Kidney (tissue), 14 donors: Measurements from ENCODE around the gene MYL3. TPM values are rescaled to one million over a fixed set of nuclear protein-coding genes. Genes with fewer than 3 reads are reported as not detected.

Experiments
- DNase-seq, 5 donors: peaks; one replicate each; pipeline ENCODE4 v3.0.0-alpha.2; 2013 to 2020
- FAIRE-seq: peaks from 2 replicates; lab custom pipeline; 2012; peaks lifted over from hg19 to GRCh38; lab: Jason Lieb, UNC
- H3K27ac ChIP-seq, 2 donors: one replicate each; pipeline ENCODE4 v1.7.0; 2013; ENCODE audit warnings: low read depth in 2 of 2, low read length in 2 of 2, inconsistent platforms in 1 of 2
- H3K27me3 ChIP-seq: one replicate; pipeline ENCODE4 v1.7.1; 2013; ENCODE audit warnings: low read length, inconsistent platforms; ENCODE audit not compliant: control insufficient read depth, insufficient read depth
- H3K36me3 ChIP-seq, 3 donors: one replicate each; pipeline versions ENCODE4 v1.7.0 to v1.7.1; 2013; ENCODE audit warnings: low read length in 3 of 3, control low read depth in 1 of 3, inconsistent platforms in 1 of 3; ENCODE audit not compliant: insufficient read depth in 3 of 3, control insufficient read depth in 2 of 3
- H3K4me1 ChIP-seq, 3 donors: one replicate each; pipeline versions ENCODE4 v1.7.0 to v1.7.1; 2013; ENCODE audit warnings: low read length in 3 of 3, inconsistent platforms in 1 of 3, low read depth in 1 of 3; ENCODE audit not compliant: control insufficient read depth in 2 of 3, insufficient read depth in 2 of 3
- H3K4me3 ChIP-seq, 3 donors: one replicate each; pipeline versions ENCODE4 v1.7.0 to v1.8.1; 2013; ENCODE audit warnings: low read length in 3 of 3, control low read depth in 1 of 3, inconsistent platforms in 1 of 3
- H3K9ac ChIP-seq, 3 donors: one replicate each; pipeline versions ENCODE4 v1.7.0 to v1.7.1; 2013; ENCODE audit warnings: low read length in 3 of 3, control low read depth in 1 of 3, inconsistent platforms in 1 of 3
- H3K9me3 ChIP-seq, 3 donors: one replicate each; pipeline versions ENCODE4 v1.7.0 to v1.7.1; 2013; ENCODE audit warnings: low read length in 3 of 3, control low read depth in 1 of 3, inconsistent platforms in 1 of 3; ENCODE audit not compliant: control insufficient read depth in 2 of 3, insufficient read depth in 1 of 3
- intact Hi-C: fragments of 100-400 bp; cut with DNase I; formaldehyde crosslinking; loops from one replicate; pipeline ENCODE4 v1.11.1; 2022
- polyA plus RNA-seq: library from polyadenylated mRNA; stranded (reverse); fragments of 350-450 nt; fragmentation: Illumina TruSeq; extraction: RNeasy Lipid Tissue Mini Kit (QIAGEN cat#74804); gene quantifications from one replicate; pipeline ENCODE4 v1.2.3, GENCODE V29; 2014; ENCODE audit warnings: low read depth, low replicate concordance; ENCODE audit not compliant: insufficient read depth
- total RNA-seq: library from RNA; stranded (reverse); fragmentation: NEBNext Ultra II Directional; extraction: Animal tissue kit (Norgen Biotek cat#: 25700); gene quantifications from one replicate; pipeline ENCODE4 v1.2.1, GENCODE V29; 2021
- TF ChIP-seq, protein P1 (sequence below): IDR thresholded peaks from 3 replicates; pipeline ENCODE4 v1.5.1; 2012; ENCODE audit warnings: mild to moderate bottlenecking, moderate library complexity, borderline replicate concordance; ENCODE audit not compliant: insufficient read depth; ENCODE audit errors: extremely low read depth
- donor health status: control.
- donor health status: control.
- donor health status: control.
- donor health status: control.
- donor health status: control.
- donor health status: DM: yes; HTN: yes; CAD: no.
- donor health status: Normal renal cell carcinoma (clear cell type).

Gene MYL3
- total and polyA plus RNA-seq, 2 donors from 2014 or later: 41.3 to 81.9 TPM

DNA sequence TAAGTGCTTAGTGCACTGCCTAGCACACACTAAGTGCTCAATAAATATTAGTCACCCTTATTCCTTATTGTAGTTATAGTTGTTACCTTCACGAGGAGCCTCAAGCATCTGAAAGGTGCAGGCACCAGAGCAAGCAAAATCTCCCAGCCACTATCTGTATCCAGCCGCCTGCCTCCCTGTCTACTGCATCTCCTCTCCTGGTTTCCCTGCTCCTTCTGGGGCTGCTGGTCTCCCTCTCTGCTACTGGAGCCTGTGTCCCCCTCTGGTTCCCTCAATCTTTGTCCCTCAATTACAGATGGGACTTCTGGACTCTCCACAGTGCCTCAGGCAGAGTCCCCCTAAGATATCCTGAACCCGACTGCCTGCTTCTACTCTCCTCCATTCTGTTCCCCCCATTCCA is 18.8 kb downstream of the MYL3 start:
- intact Hi-C loops: no loop called here
- Histone ChIP-seq H3K4me1 (peaks cover 0 to 12% (median 10%) of the 10 kb centered on the region in 3 donors), H3K27ac (no peak overlapping the region), H3K36me3 (no peaks in the 10 kb centered on the region), H3K9ac (no peak overlapping the region), H3K27me3 (no peaks in the 10 kb centered on the region), H3K9me3 (no peaks in the 10 kb centered on the region), H3K4me3 (no peak overlapping the region)
- no peak for DNase-seq
- TF ChIP-seq, protein P1, sequence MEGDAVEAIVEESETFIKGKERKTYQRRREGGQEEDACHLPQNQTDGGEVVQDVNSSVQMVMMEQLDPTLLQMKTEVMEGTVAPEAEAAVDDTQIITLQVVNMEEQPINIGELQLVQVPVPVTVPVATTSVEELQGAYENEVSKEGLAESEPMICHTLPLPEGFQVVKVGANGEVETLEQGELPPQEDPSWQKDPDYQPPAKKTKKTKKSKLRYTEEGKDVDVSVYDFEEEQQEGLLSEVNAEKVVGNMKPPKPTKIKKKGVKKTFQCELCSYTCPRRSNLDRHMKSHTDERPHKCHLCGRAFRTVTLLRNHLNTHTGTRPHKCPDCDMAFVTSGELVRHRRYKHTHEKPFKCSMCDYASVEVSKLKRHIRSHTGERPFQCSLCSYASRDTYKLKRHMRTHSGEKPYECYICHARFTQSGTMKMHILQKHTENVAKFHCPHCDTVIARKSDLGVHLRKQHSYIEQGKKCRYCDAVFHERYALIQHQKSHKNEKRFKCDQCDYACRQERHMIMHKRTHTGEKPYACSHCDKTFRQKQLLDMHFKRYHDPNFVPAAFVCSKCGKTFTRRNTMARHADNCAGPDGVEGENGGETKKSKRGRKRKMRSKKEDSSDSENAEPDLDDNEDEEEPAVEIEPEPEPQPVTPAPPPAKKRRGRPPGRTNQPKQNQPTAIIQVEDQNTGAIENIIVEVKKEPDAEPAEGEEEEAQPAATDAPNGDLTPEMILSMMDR: no peak
- FAIRE-seq: no peak

DNA sequence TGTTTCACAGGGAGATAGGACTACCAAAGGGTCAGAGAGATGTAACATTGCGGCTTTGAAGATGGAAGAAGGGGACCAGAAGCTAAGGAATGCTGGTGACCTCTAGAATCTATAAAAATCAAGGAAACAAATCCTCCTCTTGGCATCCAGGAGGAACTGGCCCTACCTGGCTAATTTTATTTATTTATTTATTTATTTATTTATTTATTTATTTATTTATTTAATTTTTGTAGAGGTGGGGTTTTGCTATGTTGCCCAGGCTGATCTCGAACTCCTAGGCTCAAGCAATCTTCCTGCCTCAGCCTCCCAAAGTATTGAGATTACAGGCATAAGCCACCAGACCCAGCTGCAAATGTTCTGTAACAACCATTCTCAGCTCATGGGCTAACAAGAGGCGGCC is 19.7 kb downstream of the MYL3 start:
- FAIRE-seq: no peak
- H3K27ac ChIP-seq: no peak overlapping the region
- no peaks in the 10 kb centered on the region for H3K36me3 ChIP-seq
- peaks cover 0 to 12% (median 10%) of the 10 kb centered on the region in 3 donors for H3K4me1 ChIP-seq
- intact Hi-C loops: no loop called here
- DNase-seq: no peak
- no peaks in the 10 kb centered on the region for H3K9me3 ChIP-seq
- no peak overlapping the region for H3K9ac ChIP-seq
- H3K27me3 ChIP-seq: no peaks in the 10 kb centered on the region
- H3K4me3 ChIP-seq: no peak overlapping the region
- TF ChIP-seq, protein P1: no peak

DNA sequence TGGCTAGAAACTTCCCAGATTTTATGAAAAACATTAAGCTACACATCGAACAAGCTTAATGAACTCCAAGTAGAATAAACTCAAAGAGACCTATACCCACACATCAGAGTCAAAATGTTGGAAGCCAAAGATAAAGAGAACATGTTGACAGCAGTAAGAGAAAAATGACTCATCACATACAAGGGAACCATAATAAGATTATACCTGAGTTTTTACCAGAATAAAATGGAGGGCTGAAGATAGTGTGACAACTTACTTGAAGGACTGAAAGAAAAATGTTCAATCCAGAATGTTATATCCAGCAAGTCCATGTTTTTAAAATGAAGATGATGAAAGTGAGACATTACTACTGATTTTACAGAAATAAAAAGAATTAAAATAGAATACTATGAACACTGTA is 22.8 kb downstream of the MYL3 start:
- no peak for FAIRE-seq
- H3K9ac ChIP-seq: no peak overlapping the region
- intact Hi-C loops: no loop called here

DNA sequence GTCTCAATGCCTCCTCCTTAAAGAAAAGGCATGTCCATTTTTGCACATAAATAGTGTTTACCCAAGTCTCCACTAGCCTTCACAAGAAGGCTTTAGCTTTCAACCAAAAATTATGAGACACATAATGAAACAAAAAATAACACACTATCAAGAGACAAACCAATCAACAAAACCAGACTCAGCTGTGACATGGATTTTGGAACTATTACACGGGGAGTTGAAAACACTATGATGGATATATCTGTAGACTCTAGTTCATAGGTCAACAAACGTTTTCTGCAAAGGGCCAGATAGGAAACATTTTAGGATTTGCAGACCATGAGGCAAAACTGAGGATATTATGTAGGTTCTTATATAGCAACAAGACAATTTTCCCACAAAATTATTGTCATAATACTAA is 24.9 kb downstream of the MYL3 start:
- FAIRE-seq: no peak
- no peaks in the 10 kb centered on the region for H3K4me1 ChIP-seq

More for the DNA sequence above, 22.8 kb downstream of the MYL3 start:
- no peak for DNase-seq
- peaks cover 0 to 6% (median 4%) of the 10 kb centered on the region in 3 donors for H3K4me1 ChIP-seq
- no peak overlapping the region for H3K4me3 ChIP-seq
- no peaks in the 10 kb centered on the region for H3K36me3 ChIP-seq
- no peaks in the 10 kb centered on the region for H3K27me3 ChIP-seq
- no peak overlapping the region for H3K27ac ChIP-seq
- TF ChIP-seq, protein P1: no peak
- H3K9me3 ChIP-seq: no peaks in the 10 kb centered on the region

More for the DNA sequence above, 24.9 kb downstream of the MYL3 start:
- H3K36me3 ChIP-seq: no peaks in the 10 kb centered on the region
- TF ChIP-seq, protein P1: no peak
- H3K9me3 ChIP-seq: no peaks in the 10 kb centered on the region
- no peak overlapping the region for H3K9ac ChIP-seq
- no peak overlapping the region for H3K27ac ChIP-seq
- intact Hi-C loops: no loop called here
- no peaks in the 10 kb centered on the region for H3K27me3 ChIP-seq
- DNase-seq: no peak
- no peak overlapping the region for H3K4me3 ChIP-seq
